ENCODE results near the gene TRIM2. TPM values are rescaled to one million over a fixed set of nuclear protein-coding genes. Genes with fewer than 3 reads are reported as not detected.
A peak's percentile ranks its signal among the peaks of the same experiment; 100 is the strongest.
"Not testable (repeated sequence)": the region's sequence is repeated elsewhere in the genome, so short reads cannot be mapped to it uniquely, and the experiment has no call there.

Gene TRIM2
- total and polyA plus RNA-seq, 3 donors from 2014 or later = 6.1 to 12.8 (median 10.7) TPM

- Histone ChIP-seq H3K36me3 (ENCODE audit: low read depth, missing control alignments) (no peaks in the 10 kb centered on the region), H3K9me3 (no peaks in the 10 kb centered on the region), H3K4me1 (no peaks in the 10 kb centered on the region), H3K27ac (no peak overlapping the region), H3K27me3 (no peaks in the 10 kb centered on the region), H3K4me3 (no peak overlapping the region)
- intact Hi-C loops (cut with DNase I; ENCODE audit: low total_unique reads) = no loop called here
- 94 to 96% methylated on average over 5 of the region's 5 CpGs for WGBS, 2 donors
- TF ChIP-seq POLR2A (IDR thresholded peaks at IDR 0.05) = no peak
- TF ChIP-seq, protein P1, sequence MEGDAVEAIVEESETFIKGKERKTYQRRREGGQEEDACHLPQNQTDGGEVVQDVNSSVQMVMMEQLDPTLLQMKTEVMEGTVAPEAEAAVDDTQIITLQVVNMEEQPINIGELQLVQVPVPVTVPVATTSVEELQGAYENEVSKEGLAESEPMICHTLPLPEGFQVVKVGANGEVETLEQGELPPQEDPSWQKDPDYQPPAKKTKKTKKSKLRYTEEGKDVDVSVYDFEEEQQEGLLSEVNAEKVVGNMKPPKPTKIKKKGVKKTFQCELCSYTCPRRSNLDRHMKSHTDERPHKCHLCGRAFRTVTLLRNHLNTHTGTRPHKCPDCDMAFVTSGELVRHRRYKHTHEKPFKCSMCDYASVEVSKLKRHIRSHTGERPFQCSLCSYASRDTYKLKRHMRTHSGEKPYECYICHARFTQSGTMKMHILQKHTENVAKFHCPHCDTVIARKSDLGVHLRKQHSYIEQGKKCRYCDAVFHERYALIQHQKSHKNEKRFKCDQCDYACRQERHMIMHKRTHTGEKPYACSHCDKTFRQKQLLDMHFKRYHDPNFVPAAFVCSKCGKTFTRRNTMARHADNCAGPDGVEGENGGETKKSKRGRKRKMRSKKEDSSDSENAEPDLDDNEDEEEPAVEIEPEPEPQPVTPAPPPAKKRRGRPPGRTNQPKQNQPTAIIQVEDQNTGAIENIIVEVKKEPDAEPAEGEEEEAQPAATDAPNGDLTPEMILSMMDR (IDR thresholded peaks at IDR 0.05) = no peak
- DNase-seq = no peak
Observed at GRCh38 chr4:153197301-153197700, 6.9 kb upstream of the TRIM2 start.

- no peak for DNase-seq
- Histone ChIP-seq H3K4me1 (no peaks in the 10 kb centered on the region), H3K4me3 (no peak overlapping the region), H3K27ac (no peak overlapping the region), H3K27me3 (no peaks in the 10 kb centered on the region), H3K36me3 (ENCODE audit: low read depth, missing control alignments) (no peaks in the 10 kb centered on the region), H3K9me3 (no peaks in the 10 kb centered on the region)
- 68 to 89% methylated on average over 1 of the region's 1 CpG for WGBS, 2 donors
- TF ChIP-seq, protein P1 (IDR thresholded peaks at IDR 0.05) = no peak
- no peak for TF ChIP-seq POLR2A (IDR thresholded peaks at IDR 0.05)
- intact Hi-C loops (cut with DNase I; ENCODE audit: low total_unique reads) = no loop called here
Observed at GRCh38 chr4:153198719-153199118, 5.5 kb upstream of the TRIM2 start.

GRCh38 chr4:153203746-153204145 is 497 bp upstream of the TRIM2 start:
- H3K9me3 ChIP-seq; H3K27me3 ChIP-seq; intact Hi-C loops (cut with DNase I; ENCODE audit: low total_unique reads); H3K36me3 ChIP-seq (ENCODE audit: low read depth, missing control alignments); H3K4me1 ChIP-seq; H3K27ac ChIP-seq; DNase-seq: not testable (repeated sequence)
- WGBS, 2 donors = 58 to 69% methylated on average over 5 of the region's 5 CpGs
- peak overlapping the region in 1 of 2 donors; percentile 18 for H3K4me3 ChIP-seq

DNA sequence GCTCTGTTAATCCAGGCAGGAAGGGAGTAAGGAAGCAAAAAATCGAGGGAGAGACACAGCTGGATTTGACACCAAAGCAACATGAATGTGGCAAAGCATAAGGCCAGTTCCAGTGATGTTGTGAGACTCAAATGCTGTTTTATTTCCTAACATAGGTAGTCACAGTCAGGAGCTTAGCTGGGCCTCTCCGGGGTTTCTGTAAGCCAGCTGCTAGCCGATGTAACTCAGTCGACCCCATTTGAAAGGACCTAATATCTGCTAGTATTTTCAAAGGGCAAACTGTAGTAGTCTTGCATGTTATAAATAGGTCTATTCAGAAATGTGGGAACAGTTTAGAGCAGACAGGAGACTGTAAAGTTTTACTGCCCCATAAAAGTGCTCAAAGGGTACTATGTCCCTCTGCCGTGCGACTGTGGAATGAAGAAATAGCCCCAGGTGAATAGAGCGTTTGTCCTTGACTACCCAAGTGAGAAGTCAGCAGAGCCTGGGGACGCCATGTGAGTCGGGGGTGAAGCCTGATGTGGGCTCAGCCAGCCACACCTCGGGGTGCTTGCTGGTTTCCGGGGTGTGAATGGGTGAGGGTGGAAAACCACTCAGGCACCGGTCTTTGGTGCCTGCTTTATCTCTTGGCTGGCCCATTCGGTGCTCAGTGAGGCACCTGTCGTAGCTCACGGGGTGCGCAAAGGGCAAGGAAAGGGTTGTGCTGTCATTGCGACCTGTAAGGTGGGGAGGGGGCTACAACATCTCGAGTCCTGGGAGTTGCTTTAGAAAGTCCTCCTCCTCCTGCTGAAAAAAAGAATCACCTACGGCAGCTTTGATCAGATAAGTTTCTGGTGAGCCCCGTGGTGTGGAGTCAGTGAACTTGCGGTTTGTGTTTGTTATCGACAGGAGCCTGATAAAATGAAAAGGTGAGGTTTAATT is 745 bp downstream of the TRIM2 start:
- intact Hi-C loops (cut with DNase I; ENCODE audit: low total_unique reads) = no loop called here
- TF ChIP-seq, protein P1 (IDR thresholded peaks at IDR 0.05) = no peak
- no peaks in the 10 kb centered on the region for H3K27me3 ChIP-seq
- DNase-seq = no peak
- peak overlapping the region; percentile 18 to 19 for H3K4me3 ChIP-seq
- 36 to 53% methylated on average over 21 to 22 of the region's 22 CpGs for WGBS, 2 donors
- peaks cover 8% of the 10 kb centered on the region for H3K4me1 ChIP-seq
- no peaks in the 10 kb centered on the region for H3K9me3 ChIP-seq
- peak overlapping the region; percentile 39 to 54 for H3K27ac ChIP-seq
- no peaks in the 10 kb centered on the region for H3K36me3 ChIP-seq (ENCODE audit: low read depth, missing control alignments)

- Histone ChIP-seq H3K4me3 (no peak overlapping the region), H3K27me3 (no peaks in the 10 kb centered on the region), H3K4me1 (peaks cover 8% of the 10 kb centered on the region), H3K9me3 (no peaks in the 10 kb centered on the region), H3K27ac (no peak overlapping the region), H3K36me3 (ENCODE audit: low read depth, missing control alignments) (no peaks in the 10 kb centered on the region)
- WGBS, 2 donors = 64 to 75% methylated on average over 5 of the region's 5 CpGs
- TF ChIP-seq POLR2A (IDR thresholded peaks at IDR 0.05) = no peak
- TF ChIP-seq, protein P1 (IDR thresholded peaks at IDR 0.05) = no peak
- intact Hi-C loops (cut with DNase I; ENCODE audit: low total_unique reads) = no loop called here
- no peak for DNase-seq
Observed at GRCh38 chr4:153205757-153206156, 1.5 kb downstream of the TRIM2 start.
